Neural progenitor cell (in vitro differentiated cells): ENCODE results near the gene GRK1. TPM values are rescaled to one million over a fixed set of nuclear protein-coding genes. Genes with fewer than 3 reads are reported as not detected.

Source experiments
- DNase-seq: peaks from one replicate; pipeline ENCODE4 v3.0.0-alpha.2; 2016; ENCODE audit warnings: low spot score
- H2AFZ ChIP-seq: fragments of 200-600 bp; sonication (generic); replicated peaks from 2 replicates; pipeline ENCODE4 v1.6.1; 2016; ENCODE audit warnings: antibody characterized with exemption
- H3F3A ChIP-seq: fragments of 200-600 bp; sonication (generic); 2 replicates; pipeline ENCODE4 v1.6.1; 2016; ENCODE audit warnings: antibody characterized with exemption, low read depth
- H3K27ac ChIP-seq: fragments of 200-600 bp; sonication (generic); 2 replicates; pipeline ENCODE4 v1.5.1; 2016; ENCODE audit warnings: mild to moderate bottlenecking
- H3K27me3 ChIP-seq: fragments of 200-600 bp; sonication (generic); 2 replicates; pipeline ENCODE4 v1.6.1; 2016; ENCODE audit warnings: mild to moderate bottlenecking, moderate library complexity
- H3K36me3 ChIP-seq: fragments of 200-600 bp; sonication (generic); 2 replicates; pipeline ENCODE4 v1.5.1; 2016
- H3K4me1 ChIP-seq: fragments of 200-600 bp; sonication (generic); 2 replicates; pipeline ENCODE4 v1.6.1; 2016; ENCODE audit warnings: mixed run types
- H3K4me2 ChIP-seq: fragments of 200-600 bp; sonication (generic); 2 replicates; pipeline ENCODE4 v1.6.1; 2016
- H3K4me3 ChIP-seq: fragments of 200-600 bp; sonication (generic); 2 replicates; pipeline ENCODE4 v1.5.1; 2016
- H3K79me2 ChIP-seq: fragments of 200-600 bp; sonication (generic); 2 replicates; pipeline ENCODE4 v1.6.1; 2016; ENCODE audit warnings: low read depth
- H3K9ac ChIP-seq: fragments of 200-600 bp; sonication (generic); 2 replicates; pipeline ENCODE4 v1.6.1; 2016
- H3K9me3 ChIP-seq: fragments of 200-600 bp; sonication (generic); 2 replicates; pipeline ENCODE4 v1.5.1; 2016; ENCODE audit warnings: low read depth
- H4K20me1 ChIP-seq: fragments of 200-600 bp; sonication (generic); 2 replicates; pipeline ENCODE4 v1.6.1; 2016; ENCODE audit warnings: low read depth
- H3K27ac Mint-ChIP-seq: 3 replicates; pipeline ENCODE4 v1.8.0; 2021; ENCODE audit warnings: mixed read lengths
- H3K27me3 Mint-ChIP-seq: 2 replicates; pipeline ENCODE4 v1.8.0; 2022; ENCODE audit warnings: low read depth, mild to moderate bottlenecking, inconsistent platforms, moderate library complexity, mixed read lengths; ENCODE audit not compliant: insufficient read depth
- H3K36me3 Mint-ChIP-seq: 3 replicates; pipeline ENCODE4 v1.8.0; 2021; ENCODE audit warnings: mixed read lengths
- H3K4me1 Mint-ChIP-seq: 3 replicates; pipeline ENCODE4 v1.8.0; 2021; ENCODE audit warnings: mixed read lengths
- H3K4me3 Mint-ChIP-seq: 3 replicates; pipeline ENCODE4 v1.8.0; 2021; ENCODE audit warnings: mild to moderate bottlenecking, moderate library complexity, mixed read lengths
- H3K9me3 Mint-ChIP-seq: 3 replicates; pipeline ENCODE4 v1.8.0; 2020; ENCODE audit warnings: mixed read lengths
- EZH2 ChIP-seq: fragments of 200-600 bp; sonication (generic); IDR thresholded peaks from 2 replicates; pipeline ENCODE4 v1.6.1; 2017; ENCODE audit warnings: antibody characterized with exemption, mild to moderate bottlenecking, moderate library complexity
- EZH2phosphoT487 ChIP-seq: fragments of 200-600 bp; sonication (generic); IDR thresholded peaks from 2 replicates; pipeline ENCODE4 v1.6.1; 2017; ENCODE audit warnings: antibody characterized with exemption
- total RNA-seq: library from RNA; depleted of rRNA; stranded (reverse); fragments of >200 nt; gene quantifications from 2 replicates; pipeline ENCODE4 v1.2.3, GENCODE V29; 2015; ENCODE audit warnings: low replicate concordance
- TF ChIP-seq, protein P1 (sequence below): fragments of 200-600 bp; sonication (generic); IDR thresholded peaks from 2 replicates; pipeline ENCODE4 v1.5.1; 2017; ENCODE audit warnings: antibody characterized with exemption, mild to moderate bottlenecking

The GRK1 gene
- total RNA-seq, 1 donor from 2014 or later, result not detected

GRCh38 chr13:113783200-113783881 lies 116.3 kb downstream of the GRK1 start:
- H3K27me3 ChIP-seq, result peaks cover 4% of the 10 kb centered on the region
- no peaks in the 10 kb centered on the region for H3K4me1 ChIP-seq
- no peak overlapping the region for H3K4me2 ChIP-seq
- H4K20me1 ChIP-seq, result peaks cover 3% of the 10 kb centered on the region
- TF ChIP-seq, protein P1, sequence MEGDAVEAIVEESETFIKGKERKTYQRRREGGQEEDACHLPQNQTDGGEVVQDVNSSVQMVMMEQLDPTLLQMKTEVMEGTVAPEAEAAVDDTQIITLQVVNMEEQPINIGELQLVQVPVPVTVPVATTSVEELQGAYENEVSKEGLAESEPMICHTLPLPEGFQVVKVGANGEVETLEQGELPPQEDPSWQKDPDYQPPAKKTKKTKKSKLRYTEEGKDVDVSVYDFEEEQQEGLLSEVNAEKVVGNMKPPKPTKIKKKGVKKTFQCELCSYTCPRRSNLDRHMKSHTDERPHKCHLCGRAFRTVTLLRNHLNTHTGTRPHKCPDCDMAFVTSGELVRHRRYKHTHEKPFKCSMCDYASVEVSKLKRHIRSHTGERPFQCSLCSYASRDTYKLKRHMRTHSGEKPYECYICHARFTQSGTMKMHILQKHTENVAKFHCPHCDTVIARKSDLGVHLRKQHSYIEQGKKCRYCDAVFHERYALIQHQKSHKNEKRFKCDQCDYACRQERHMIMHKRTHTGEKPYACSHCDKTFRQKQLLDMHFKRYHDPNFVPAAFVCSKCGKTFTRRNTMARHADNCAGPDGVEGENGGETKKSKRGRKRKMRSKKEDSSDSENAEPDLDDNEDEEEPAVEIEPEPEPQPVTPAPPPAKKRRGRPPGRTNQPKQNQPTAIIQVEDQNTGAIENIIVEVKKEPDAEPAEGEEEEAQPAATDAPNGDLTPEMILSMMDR, result no peak
- TF ChIP-seq EZH2 (no peak), EZH2phosphoT487 (no peak)
- no peak overlapping the region for H2AFZ ChIP-seq
- Mint-ChIP-seq H3K4me1 (no peaks in the 10 kb centered on the region), H3K36me3 (no peaks in the 10 kb centered on the region), H3K9me3 (no peaks in the 10 kb centered on the region), H3K27me3 (peaks cover 5% of the 10 kb centered on the region), H3K4me3 (no peak overlapping the region), H3K27ac (no peak overlapping the region)
- H3K4me3 ChIP-seq, result no peak overlapping the region
- no peak overlapping the region for H3K27ac ChIP-seq
- no peaks in the 10 kb centered on the region for H3K79me2 ChIP-seq
- no peak overlapping the region for H3K9ac ChIP-seq
- no peaks in the 10 kb centered on the region for H3F3A ChIP-seq
- DNase-seq, result no peak
- no peaks in the 10 kb centered on the region for H3K9me3 ChIP-seq
- H3K36me3 ChIP-seq, result no peaks in the 10 kb centered on the region

DNA sequence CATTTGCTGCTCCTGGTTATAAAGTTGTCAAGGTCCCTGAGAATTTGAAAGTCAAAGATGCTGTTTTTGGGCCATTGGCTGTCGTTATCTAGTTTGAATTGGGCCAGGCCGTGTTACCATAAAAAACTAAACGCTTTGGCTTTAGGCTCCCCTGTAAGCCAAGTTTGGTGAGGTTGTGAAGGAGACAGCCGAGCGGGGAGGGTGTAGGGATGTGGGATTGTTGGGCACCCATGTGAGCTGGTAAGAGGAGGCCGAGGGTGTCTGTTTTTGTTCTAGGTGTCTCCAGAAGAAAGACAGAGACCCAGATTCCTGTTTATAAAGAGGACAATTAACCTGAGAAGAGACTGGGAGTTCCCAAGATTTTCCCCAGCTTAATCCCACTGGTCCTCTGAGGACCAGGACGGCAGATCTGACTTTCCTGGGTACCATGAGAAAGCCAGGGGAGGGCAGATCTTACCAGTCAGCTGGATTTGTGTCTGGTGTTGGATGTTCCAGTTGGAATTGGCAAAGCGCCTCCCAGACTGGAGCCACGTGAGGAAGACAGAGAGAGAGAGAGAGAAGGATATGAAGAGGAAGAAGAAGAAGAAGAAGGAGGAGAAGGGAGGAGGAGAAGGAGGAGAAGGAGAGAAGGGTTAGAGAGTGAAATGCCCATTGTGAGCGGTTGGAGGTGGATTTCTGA lies 117.1 kb downstream of the GRK1 start:
- H3K9ac ChIP-seq, result no peak overlapping the region
- peaks cover 4% of the 10 kb centered on the region for H3K27me3 ChIP-seq
- no peaks in the 10 kb centered on the region for H3K4me1 ChIP-seq
- H3K9me3 ChIP-seq, result no peaks in the 10 kb centered on the region
- no peaks in the 10 kb centered on the region for H3K79me2 ChIP-seq
- H3F3A ChIP-seq, result no peaks in the 10 kb centered on the region
- H3K27ac ChIP-seq, result no peak overlapping the region
- no peak for TF ChIP-seq EZH2
- no peak for TF ChIP-seq EZH2phosphoT487
- TF ChIP-seq, protein P1, result no peak
- no peak overlapping the region for H3K4me3 ChIP-seq
- no peak overlapping the region for H2AFZ ChIP-seq
- no peak overlapping the region for H3K4me2 ChIP-seq
- H3K36me3 ChIP-seq, result no peaks in the 10 kb centered on the region
- no peaks in the 10 kb centered on the region for H3K27me3 Mint-ChIP-seq
- no peaks in the 10 kb centered on the region for H3K4me1 Mint-ChIP-seq
- no peak overlapping the region for H3K27ac Mint-ChIP-seq
- DNase-seq, result no peak
- peaks cover 2% of the 10 kb centered on the region for H3K9me3 Mint-ChIP-seq
- peaks cover 3% of the 10 kb centered on the region for H4K20me1 ChIP-seq
- H3K4me3 Mint-ChIP-seq, result no peak overlapping the region
- H3K36me3 Mint-ChIP-seq, result no peaks in the 10 kb centered on the region

DNA sequence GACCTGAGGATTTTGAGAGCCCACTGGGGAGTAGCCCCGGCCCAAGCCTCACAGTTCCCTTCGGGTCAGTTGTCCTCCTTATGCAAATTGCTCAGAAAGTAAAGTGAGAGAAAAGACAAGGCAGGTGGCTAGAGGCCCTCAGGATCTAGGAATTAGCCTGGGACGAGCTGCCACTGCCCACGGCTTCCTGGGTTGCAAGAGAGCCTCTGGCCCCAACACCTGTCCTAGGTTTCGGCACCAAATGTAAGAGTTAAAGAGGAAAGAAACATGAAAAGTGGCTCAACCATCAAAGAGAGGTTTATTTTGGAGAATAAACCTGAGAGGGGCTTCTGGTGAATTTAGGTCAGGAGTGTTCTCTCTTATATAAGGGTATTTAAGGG lies 117.6 kb downstream of the GRK1 start:
- H3K4me3 ChIP-seq, result no peak overlapping the region
- Mint-ChIP-seq H3K27me3 (no peaks in the 10 kb centered on the region), H3K4me1 (no peaks in the 10 kb centered on the region), H3K36me3 (no peaks in the 10 kb centered on the region), H3K4me3 (no peak overlapping the region), H3K9me3 (peaks cover 2% of the 10 kb centered on the region), H3K27ac (no peak overlapping the region)
- no peaks in the 10 kb centered on the region for H3K36me3 ChIP-seq
- no peak for DNase-seq
- peaks cover 3% of the 10 kb centered on the region for H3K27me3 ChIP-seq
- no peak overlapping the region for H3K4me2 ChIP-seq
- TF ChIP-seq EZH2 (no peak), EZH2phosphoT487 (no peak)
- TF ChIP-seq, protein P1, result no peak
- H2AFZ ChIP-seq, result no peak overlapping the region
- no peak overlapping the region for H3K9ac ChIP-seq
- H3K27ac ChIP-seq, result no peak overlapping the region
- peaks cover under 1% of the 10 kb centered on the region for H4K20me1 ChIP-seq
- no peaks in the 10 kb centered on the region for H3K79me2 ChIP-seq
- H3K4me1 ChIP-seq, result no peaks in the 10 kb centered on the region
- no peaks in the 10 kb centered on the region for H3F3A ChIP-seq
- H3K9me3 ChIP-seq, result no peaks in the 10 kb centered on the region
